Measurements from ENCODE around the gene SLX4IP. TPM values are rescaled to one million over a fixed set of nuclear protein-coding genes. Genes with fewer than 3 reads are reported as not detected.

Gene SLX4IP
- total RNA-seq, 2 experiments from 2014 or later, result 1.6 to 1.8 TPM

DNA sequence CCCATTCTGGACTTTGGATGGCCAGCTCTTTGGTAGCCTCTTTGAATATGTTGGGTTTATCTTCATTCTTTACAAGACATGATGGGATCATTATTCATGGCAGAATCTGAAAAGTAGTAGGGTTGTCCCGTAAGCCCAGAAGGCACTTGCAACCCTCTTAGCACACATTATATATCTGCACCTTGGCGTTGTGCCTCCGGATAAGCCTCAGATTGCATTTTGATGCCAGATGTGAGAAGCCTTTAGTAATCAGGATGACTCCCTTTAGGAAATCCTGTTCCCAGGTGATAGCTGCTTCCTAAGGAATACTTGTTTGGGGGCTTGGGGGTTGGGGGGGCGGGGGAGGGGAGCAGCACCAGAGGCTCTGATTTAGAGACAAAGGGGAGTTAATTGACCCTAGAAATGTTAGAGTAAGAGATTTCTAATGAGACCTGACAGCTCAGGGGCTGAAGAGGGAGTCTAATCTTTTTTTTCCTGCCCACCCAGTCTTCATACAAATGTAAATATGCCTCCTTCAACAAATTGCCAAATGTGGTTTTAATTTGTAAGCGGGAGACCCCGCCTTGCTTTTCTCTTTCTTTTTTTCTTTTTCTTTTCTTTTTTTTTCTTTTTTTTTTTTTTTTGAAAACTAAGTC, 183.6 kb downstream of the SLX4IP start:
- DNase-seq (no peak), ATAC-seq (ENCODE audit: poor library complexity) (no peak)
- Mint-ChIP-seq H3K36me3 (ENCODE audit: low read depth) (peaks cover 20% of the 10 kb centered on the region), H3K4me3 (no peak overlapping the region), H3K4me1 (ENCODE audit: low read depth) (no peaks in the 10 kb centered on the region), H3K9me3 (no peaks in the 10 kb centered on the region), H3K27ac (no peak overlapping the region), H3K27me3 (no peaks in the 10 kb centered on the region)
- POLR2A ChIA-PET, result no interaction called here
- TF ChIP-seq, protein P1, sequence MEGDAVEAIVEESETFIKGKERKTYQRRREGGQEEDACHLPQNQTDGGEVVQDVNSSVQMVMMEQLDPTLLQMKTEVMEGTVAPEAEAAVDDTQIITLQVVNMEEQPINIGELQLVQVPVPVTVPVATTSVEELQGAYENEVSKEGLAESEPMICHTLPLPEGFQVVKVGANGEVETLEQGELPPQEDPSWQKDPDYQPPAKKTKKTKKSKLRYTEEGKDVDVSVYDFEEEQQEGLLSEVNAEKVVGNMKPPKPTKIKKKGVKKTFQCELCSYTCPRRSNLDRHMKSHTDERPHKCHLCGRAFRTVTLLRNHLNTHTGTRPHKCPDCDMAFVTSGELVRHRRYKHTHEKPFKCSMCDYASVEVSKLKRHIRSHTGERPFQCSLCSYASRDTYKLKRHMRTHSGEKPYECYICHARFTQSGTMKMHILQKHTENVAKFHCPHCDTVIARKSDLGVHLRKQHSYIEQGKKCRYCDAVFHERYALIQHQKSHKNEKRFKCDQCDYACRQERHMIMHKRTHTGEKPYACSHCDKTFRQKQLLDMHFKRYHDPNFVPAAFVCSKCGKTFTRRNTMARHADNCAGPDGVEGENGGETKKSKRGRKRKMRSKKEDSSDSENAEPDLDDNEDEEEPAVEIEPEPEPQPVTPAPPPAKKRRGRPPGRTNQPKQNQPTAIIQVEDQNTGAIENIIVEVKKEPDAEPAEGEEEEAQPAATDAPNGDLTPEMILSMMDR (IDR thresholded peaks at IDR 0.05), result no peak
- intact Hi-C loops (cut with DNase I, micrococcal nuclease), result no loop called here
- Histone ChIP-seq H3K36me3 (ENCODE audit: insufficient read depth, low read length) (no peaks in the 10 kb centered on the region), H3K27me3 (ENCODE audit: control insufficient read depth in 1 of 2, insufficient read depth in 2 of 2, low read length in 2 of 2) (no peaks in the 10 kb centered on the region), H3K9me3 (ENCODE audit: control insufficient read depth in 1 of 2, insufficient read depth in 1 of 2, low read length in 2 of 2) (no peaks in the 10 kb centered on the region), H3K4me1 (ENCODE audit: insufficient read depth, low read length) (no peaks in the 10 kb centered on the region), H3K27ac (ENCODE audit: low read depth in 1 of 2, low read length in 2 of 2) (no peak overlapping the region), H3K4me3 (ENCODE audit: low read length) (no peak overlapping the region)
- CTCF ChIA-PET, result no interaction called here

DNA sequence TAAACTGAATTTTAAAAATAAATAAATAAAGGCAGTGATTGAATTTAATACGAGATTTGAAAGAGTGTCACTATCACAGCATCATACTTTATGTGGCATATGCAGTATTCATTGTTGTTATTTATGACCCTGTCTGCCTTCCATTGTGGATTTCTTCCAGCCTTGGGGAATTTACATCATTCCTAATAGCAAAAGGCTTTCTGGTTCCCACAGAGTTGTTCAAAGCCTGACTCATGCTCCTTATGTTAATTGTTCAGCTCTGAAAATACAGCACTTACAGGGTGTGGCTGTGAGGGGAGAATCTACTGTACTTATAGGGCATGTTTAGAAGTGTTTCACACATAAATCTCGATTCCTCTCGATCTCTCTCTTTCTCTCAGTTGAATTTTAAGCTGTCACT, 184.3 kb downstream of the SLX4IP start:
- Histone ChIP-seq H3K4me3 (ENCODE audit: low read length) (no peak overlapping the region), H3K27ac (ENCODE audit: low read depth in 1 of 2, low read length in 2 of 2) (no peak overlapping the region), H3K9me3 (ENCODE audit: control insufficient read depth in 1 of 2, insufficient read depth in 1 of 2, low read length in 2 of 2) (no peaks in the 10 kb centered on the region), H3K4me1 (ENCODE audit: insufficient read depth, low read length) (no peaks in the 10 kb centered on the region), H3K27me3 (ENCODE audit: control insufficient read depth in 1 of 2, insufficient read depth in 2 of 2, low read length in 2 of 2) (no peaks in the 10 kb centered on the region), H3K36me3 (ENCODE audit: insufficient read depth, low read length) (no peaks in the 10 kb centered on the region)
- intact Hi-C loops (cut with DNase I, micrococcal nuclease), result no loop called here
- ChIA-PET CTCF (no interaction called here), POLR2A (no interaction called here)
- Mint-ChIP-seq H3K27me3 (no peaks in the 10 kb centered on the region), H3K36me3 (ENCODE audit: low read depth) (peaks cover 17% of the 10 kb centered on the region), H3K4me3 (no peak overlapping the region), H3K27ac (no peak overlapping the region), H3K9me3 (no peaks in the 10 kb centered on the region), H3K4me1 (ENCODE audit: low read depth) (no peaks in the 10 kb centered on the region)
- no peak for DNase-seq
- ATAC-seq (ENCODE audit: poor library complexity), result no peak
- TF ChIP-seq, protein P1 (IDR thresholded peaks at IDR 0.05), result no peak

DNA sequence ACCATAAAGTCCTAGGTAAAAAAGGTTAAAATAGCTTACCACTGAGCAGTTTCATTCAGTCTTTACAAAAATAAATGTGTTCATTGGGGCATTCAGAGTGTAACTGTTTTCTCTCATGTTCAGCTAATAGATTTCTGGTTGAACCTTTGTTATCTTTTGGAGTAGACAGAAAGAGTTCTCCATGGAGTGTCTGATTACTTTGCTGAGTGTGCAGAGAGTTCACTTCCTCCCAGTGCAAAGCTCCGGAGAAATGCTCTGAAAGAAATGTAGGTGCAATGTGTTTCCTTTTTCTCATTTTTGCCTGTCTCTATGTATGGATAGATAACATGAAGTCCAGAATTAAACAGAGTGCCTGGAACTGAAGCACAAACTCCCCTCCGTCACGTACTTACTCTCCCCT, 186.0 kb downstream of the SLX4IP start:
- intact Hi-C loops (cut with DNase I, micrococcal nuclease), result no loop called here
- CTCF ChIA-PET, result no interaction called here
- ATAC-seq (ENCODE audit: poor library complexity), result no peak

More for the DNA sequence above, 186.0 kb downstream of the SLX4IP start:
- H3K27ac ChIP-seq (ENCODE audit: low read depth in 1 of 2, low read length in 2 of 2), result no peak overlapping the region
- Mint-ChIP-seq H3K4me3 (no peak overlapping the region), H3K9me3 (no peaks in the 10 kb centered on the region), H3K27ac (no peak overlapping the region), H3K4me1 (ENCODE audit: low read depth) (no peaks in the 10 kb centered on the region), H3K27me3 (no peaks in the 10 kb centered on the region), H3K36me3 (ENCODE audit: low read depth) (peaks cover 12% of the 10 kb centered on the region)
- POLR2A ChIA-PET, result interaction anchor here (0.6 kb wide), 1 partner anchor 1107 kb away, joined by 3 read pairs; no protein-coding TSS in a partner anchor
- no peak overlapping the region for H3K4me3 ChIP-seq (ENCODE audit: low read length)
- TF ChIP-seq, protein P1 (IDR thresholded peaks at IDR 0.05), result no peak
- no peaks in the 10 kb centered on the region for H3K27me3 ChIP-seq (ENCODE audit: control insufficient read depth in 1 of 2, insufficient read depth in 2 of 2, low read length in 2 of 2)
- no peaks in the 10 kb centered on the region for H3K9me3 ChIP-seq (ENCODE audit: control insufficient read depth in 1 of 2, insufficient read depth in 1 of 2, low read length in 2 of 2)
- no peak for DNase-seq
- H3K4me1 ChIP-seq (ENCODE audit: insufficient read depth, low read length), result no peaks in the 10 kb centered on the region
- H3K36me3 ChIP-seq (ENCODE audit: insufficient read depth, low read length), result no peaks in the 10 kb centered on the region

Data from CD4-positive, alpha-beta T cell (primary cell).